Measurements from ENCODE around the gene COPB1.

The COPB1 gene

DNA sequence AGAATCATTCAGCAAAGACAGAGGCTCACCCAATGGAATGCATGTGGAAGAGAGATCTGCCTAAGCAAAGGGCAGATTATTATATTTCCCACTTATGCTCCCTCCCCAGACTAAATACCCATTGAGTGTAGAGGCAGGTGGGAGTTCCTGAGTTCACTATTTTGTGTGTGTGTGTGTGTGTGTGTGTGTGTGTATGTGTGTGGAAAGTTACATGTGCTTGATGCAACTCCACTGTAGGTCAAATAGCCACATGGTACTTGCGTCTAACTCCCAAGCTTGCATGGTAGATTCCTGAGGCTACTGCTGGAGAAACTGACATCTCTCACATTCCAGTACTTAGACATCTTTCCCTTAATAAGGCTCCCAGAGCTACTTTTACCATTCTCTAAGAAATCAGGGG lies 3.4 kb upstream of the COPB1 start:
- DNase-seq, result no peak

DNA sequence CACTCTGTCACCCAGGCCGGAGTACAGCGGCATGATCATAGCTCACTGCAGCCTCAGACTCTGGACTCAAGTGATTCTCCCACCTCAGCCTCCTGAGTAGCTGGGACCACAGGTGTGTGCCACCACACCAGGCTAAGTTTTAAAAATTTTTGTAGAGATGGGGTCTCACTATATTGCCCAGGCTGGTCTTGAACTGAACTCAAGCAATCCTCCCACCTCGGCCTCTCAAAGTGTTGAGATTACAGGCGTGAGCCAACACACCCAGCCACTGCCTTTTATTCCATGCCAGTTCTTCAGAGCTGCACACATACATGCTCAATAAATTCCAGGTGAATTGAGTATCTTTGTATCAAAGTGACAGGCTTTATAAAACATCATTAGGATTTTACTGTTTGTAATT lies 2.4 kb upstream of the COPB1 start:
- no peak for DNase-seq

DNA sequence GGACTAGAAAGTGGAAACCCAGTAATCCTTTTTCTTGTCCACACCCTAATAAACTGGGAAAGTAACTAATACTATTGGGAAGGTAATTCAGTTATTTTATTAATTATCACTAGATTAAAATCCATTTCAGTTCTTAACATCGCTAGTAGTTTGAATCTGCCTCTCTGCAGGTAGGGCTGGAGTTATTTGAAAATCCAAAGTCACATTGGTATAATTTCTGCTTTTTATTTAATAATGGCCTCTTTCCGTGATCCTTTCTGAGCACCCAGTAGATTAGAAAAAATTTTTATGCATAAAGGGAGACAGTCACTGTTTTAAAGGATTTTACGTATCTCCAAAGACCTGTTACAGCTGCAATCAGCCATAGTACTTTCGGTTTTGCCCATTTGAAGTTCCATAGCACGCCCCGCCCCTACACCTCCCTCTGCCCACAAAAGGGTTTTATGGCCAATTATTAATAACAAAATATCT lies 605 bp upstream of the COPB1 start:
- peak; percentile 59 for DNase-seq

DNA sequence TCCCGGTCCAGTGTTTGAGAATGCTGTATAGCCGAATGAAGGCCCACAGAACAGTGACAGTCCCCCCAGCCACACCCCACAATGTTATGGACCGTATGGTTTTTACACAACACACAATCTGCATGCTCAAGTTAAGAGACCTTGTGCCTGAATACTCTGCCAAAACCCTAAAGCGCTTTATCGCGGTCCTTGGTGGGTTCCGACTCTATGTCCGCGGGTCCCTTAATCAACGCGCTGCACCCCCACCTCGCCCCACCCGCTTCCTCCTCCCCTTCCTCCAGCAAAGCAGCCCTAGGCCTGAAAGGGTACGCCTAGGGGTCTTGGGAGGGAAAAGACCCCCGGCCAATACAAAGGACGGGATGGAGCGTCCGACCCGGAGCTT lies 442 bp downstream of the COPB1 start:
- DNase-seq, result no peak

DNA sequence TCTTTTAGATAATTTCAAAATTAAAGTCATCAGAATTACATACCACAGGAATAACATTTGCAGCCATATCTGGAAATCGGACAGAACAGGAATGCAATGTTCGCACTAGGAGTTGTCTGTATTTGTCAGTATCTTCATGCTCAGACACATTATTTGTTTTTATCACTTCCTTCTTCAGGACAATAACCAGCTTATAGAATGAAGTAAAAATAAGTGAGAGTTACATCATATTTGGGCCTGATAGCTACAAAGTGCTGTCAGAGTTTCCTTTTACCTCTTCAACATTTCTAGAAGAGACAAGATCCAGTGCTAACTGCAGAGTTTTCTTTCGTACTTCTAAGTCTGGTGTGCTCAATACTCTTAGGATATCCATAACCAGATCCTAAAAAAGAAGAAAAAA lies 18.9 kb downstream of the COPB1 start:
- no peak for DNase-seq

DNA sequence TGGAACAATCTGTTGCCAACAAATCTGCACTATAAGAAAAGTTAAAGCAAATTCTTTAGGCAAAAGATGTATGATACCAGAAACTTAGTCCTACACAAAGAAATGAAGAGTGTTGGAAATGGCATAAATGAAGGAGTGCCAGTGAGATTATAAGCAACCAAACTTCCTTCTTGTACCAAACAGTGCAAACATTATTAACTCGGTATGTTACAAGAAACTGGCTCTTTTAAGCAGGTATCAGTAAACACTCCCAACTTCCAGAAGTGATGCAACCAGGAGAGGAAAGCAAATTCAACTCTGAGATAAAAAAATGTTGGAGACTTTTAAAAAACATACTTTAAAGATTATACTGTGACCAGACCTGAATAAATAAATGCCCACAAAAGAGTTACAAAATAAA lies 28.5 kb downstream of the COPB1 start:
- DNase-seq, result no peak

DNA sequence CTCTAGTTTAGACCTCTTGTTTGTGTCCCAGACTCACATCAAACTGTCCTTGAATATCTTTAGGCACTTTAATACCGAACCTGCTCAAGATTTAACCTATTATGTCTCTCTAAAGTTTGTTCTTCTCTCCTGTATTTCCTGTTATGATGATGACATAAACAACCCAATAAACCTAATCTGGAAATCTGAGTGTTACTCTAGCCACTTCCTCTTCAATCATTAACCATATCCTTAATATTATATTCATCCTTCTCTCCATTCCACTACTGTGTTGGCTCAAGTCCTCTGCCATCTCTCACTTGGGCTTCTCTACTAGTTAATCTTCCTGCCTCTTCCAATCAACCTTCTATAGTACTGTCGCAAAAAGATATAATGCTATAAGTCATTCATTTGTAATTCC lies 36.0 kb downstream of the COPB1 start:
- DNase-seq, result no peak

DNA sequence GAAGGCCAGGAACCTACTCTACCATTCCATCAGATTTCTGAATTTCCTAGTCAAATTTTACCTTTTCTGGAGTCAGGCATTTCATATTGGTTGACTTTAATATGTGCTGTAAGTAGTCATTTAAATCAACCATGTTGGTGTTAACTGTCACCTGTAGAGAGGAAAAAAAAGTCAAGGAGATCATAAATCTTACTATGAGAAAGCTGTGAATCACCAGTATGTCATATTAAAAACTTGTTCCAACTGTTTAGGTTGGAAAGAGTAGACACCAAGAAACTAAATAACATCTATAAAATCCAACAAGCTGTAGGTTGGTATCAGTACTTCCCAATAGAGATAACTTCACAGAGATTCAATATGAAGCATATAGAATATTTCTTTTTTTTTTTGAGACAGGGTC lies 39.5 kb downstream of the COPB1 start:
- no peak for DNase-seq

DNA sequence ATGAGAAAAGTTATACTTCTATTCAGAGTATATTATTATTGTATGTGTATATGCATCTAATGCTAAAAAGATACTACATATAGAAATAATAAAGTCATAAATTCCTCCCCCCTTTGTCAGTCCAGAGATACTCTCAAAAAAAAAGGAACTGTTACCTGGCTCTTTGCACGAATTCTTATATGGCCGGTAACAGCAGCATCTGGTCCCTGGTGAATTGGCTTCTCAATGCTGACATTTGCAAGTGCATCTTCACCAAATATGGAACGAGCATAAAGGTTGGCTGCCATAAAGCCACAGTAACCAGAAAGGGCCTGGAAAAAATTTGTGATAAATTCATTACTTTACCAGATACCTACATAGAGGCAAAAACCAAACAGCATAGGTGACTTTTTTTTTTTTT lies 41.2 kb downstream of the COPB1 start:
- DNase-seq, result no peak

DNA sequence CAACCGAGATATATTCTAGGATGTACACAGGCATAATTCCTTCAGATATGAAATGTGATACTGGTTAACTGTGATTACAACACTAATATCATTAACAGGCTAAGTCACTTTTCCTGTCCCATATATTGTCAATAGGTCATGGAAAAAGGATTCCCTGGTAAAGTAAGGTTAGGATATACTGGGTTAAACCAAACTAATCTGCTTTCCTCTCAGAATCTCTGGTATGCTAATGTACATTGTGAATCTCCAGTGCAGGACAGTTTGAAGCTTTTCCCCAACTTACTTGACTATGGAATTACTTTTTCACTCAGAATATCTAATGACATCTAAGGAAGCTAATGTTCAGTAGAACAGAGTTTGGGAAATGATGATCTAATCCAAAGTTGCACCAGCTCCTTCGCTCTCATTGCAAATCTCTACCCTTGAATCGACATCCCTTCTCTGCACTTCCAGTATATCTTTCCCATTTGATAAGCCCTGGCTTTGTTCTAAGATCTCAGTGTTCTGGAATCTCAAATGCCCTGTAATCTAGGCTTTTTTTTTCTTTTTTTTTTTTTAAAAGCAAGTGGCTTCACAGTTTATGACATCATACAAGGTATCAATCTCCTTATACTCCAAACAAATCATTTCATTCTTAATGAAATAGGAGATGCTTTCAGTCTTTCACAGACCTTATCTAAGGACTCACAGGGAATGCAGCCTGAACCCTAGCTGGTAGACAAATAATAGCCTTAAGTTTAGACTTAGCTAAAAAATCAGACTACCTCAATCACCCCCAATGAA lies 43.8 kb downstream of the COPB1 start:
- no peak for DNase-seq

DNA sequence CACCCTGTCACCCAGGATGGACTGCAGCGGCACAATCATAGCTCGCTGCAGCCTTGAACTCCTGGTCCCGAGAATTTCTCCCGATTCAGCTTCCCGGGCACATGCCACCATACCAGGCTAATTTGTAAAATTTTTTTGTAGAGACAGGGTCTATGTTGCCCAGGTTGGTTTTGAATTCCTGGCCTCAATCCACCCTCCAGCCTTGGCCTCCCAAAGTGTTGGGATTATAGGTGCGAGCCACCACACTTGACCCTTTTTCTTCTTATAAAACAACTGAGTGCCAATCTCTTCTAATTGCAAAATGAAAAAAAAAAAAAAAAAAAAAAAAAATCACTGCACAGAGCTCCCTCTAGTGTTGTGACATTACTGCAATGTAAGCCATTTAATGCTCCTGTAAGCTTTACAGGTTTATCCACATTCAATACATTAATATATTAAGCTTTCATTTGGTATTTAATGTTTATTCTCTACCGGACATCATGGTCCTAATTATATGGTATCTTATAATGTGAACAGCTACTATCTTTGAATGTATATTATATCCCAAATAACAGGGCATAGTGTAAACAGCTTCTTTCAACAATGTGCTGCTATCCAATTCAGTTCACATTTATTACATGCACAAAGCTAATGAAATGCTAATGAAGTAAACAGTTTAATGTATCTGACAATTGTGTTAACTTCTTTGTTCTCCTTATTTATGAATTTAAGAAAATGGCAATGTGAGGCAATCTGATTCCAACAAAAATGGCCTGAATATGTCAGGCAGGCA lies 44.6 kb downstream of the COPB1 start:
- peak; percentile 47 for DNase-seq

DNA sequence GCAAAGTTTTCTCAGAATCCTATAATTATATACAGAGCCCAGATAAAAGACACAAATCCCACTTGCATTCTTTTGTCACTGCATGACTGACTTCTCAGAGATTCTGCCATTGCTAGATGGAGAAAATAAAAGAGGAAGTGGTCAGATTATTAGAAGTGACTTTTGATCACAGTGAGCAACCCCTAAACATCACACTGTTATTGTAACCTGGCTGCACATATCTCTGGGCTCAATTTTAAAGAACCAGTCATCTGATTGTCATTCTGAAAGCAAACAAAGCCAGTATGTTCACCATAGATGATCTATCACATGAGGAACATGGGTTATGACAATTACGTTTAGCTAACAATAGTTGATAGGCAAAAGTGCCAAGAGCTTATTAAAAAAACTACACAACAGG lies 47.8 kb downstream of the COPB1 start:
- no peak for DNase-seq

DNA sequence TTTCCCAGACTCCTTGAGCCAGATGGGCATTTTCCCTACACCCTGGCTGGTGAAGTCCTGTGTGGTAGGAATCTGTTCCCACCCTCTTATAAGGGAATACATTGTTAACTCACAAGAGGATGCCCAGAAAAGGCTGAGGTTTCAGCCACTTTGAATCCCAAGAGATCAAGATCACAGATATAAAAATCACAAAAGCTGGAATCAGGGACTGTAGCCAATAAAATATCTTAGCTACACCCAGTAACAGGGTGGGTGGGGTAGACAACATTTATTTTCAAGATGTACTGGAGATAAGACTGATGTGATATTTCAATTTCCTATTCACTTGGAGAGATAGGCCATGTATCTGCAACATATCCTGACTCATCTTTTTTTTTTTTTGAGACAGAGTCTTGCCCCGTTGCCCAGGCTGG lies 50.3 kb downstream of the COPB1 start:
- no peak for DNase-seq

DNA sequence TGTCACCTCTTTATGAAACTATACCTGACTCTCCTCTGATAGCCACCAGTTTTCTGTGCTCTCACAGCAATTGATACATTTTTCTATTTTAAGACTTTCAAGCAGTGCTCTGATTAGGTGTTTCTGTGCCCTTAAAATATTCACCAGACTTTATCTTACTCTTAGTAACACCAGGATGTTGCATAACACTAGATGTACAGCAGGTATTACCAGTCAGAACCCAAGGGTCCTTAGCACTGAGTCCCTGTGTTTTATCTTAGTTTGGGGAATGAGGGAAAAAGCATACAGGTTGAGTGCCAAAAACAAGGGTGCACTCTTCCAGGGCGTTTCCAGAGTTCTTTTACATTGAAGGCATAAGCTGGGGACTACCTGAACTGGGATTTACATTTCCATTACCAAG lies 51.4 kb downstream of the COPB1 start:
- DNase-seq, result no peak

DNA sequence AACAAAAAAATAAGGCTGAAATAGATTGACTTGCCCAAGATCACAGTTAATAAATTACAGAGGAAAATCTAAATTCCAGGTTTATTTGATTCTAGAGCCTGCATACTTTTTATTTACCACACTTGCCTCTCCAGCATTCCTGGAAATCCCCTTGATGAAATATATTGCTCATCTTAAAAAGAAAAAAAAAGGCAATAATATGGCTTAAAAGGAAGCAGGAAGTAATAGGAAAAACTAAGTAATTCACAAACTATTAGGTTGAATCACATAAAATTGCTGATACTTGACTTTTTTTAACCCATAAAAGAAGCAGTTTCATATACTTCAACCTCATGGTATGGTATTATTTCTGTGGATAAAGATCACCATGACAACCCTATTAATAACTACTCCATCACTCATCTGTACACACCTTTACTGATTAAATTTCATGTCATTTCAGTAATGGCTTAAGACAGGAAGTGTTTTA lies 52.9 kb downstream of the COPB1 start:
- DNase-seq, result no peak

DNA sequence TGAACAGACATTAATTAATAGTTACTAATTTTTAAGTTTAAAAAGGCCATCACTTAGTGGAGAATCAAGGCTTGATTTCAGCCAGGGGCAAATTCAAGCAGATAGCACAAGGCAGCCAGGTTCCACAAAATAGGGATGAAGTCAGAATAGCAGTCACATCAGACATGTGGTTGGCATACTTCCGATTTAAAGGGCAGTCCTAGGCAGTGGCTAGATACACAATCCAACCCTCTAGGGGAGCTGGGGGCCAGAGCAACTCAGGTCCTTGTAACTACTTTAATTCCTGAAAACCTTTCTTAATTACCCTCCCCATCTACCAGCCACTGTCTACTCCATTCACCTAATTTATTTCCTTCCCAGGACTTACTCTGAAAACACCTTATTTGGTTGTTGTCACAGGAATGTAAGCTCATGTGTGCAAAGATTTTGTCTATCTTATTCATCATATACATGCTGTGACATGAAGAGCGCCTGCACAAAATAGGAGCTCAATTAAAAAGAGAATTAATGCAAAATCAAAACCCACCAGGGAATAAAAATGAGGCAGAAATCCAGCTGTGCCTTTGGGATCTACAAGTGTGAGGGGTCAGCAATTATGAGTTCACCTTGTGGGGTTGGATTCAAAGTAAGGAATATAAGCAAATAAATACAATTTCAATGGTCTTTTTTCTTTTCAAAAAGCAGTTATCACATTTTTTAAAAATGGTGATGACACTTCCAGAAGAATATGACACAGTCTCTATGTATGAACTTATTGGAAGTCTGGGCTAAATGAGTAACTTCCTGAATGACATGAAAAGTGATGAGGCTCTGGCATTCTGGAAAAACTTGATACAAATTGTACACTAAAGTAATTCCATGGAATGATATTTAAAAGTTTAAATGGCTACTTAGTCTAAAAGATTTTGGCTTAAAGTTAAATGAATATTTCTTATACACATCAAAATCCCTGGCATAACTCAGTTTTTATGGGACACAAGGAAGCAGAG lies 53.8 kb downstream of the COPB1 start:
- no peak for DNase-seq

DNA sequence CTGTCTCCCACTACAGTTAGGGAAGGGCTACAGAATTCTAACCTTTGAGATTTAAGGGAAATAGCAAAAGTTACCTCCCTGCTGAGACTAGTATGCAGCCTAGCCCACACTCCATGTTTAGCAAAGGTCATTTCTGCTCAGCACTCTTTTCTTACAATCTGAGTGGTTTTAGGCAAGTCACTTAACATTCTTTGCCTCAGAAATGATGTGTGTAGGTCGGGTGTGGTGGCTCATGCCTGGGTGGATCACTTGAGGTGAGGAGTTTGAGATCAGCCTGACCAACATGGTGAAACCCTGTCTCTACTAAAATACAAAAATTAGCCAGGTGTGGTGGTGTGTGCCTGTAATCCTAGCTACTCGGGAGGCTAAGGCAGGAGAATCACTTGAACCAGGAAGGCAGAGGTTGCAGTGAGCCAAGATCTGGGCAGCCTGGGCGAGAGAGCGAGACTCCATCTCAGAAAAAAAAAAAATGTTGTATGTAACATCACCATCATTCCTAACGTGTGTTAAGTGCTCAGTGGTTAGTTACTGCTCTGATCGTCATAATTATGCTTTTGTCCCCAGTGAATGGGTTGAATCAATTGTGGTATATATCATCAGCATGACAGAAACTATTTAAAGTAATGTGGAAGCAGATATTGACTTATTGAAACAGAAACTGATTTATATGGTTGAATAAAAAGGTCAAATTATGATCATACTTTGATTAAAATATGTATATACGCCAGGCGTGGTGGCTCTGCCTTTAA lies 55.0 kb downstream of the COPB1 start:
- DNase-seq, result no peak

DNA sequence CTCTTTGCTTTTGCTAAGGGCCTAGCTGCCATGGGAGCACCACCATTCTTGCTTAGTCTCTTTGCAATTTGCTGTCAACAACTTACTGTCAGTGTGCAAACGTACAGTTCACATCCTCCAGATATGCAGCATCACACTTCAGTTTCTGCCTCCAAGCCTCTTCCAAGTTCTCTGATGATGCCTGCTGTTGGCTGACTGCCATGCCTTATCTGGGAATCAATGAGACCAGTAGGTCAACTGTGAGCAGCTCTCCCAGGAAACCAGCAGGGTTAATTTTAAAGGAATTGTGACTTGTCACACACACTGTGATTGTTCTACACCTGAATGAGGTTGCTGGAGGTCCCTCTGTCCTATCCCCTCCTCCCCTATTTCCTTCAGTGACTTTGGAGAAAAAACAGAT lies 56.0 kb downstream of the COPB1 start:
- DNase-seq, result peak; percentile 55

DNA sequence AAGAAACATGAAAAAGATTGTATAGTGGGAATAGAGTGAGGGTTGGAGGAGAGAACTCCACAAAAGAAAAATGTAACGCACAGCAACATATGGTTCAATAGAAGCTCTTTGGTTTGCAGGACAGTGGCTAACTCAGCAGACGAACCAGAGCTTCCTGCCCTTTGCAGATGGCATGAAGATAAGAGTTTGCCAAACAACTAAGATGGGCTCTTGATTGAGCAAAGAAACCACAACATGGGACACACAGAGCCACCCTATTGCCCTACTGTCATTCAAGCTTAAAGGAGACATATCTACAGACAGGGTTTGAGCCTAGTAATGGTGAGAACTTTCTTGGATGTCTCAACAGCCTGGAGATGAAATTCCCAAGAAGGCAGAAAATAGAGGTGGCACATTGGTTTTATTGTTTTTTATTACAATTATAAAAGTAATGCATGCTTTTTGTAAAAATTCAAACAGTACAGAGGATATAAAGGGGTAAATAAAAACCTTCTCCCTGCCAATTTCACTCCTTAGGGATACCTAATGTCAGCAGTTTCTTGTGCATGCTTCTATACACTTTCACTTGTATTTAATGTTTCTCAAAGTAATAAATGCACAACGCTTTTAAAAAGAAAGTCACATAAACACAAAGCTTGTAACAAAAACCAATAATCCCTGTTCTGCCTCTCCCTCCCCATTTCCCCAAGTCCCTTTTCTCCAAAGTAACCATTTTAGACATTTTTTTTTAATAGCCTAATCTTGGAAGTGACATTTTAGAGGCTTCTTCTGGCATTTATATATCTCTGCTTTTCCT lies 63.7 kb downstream of the COPB1 start:
- DNase-seq, result no peak

DNA sequence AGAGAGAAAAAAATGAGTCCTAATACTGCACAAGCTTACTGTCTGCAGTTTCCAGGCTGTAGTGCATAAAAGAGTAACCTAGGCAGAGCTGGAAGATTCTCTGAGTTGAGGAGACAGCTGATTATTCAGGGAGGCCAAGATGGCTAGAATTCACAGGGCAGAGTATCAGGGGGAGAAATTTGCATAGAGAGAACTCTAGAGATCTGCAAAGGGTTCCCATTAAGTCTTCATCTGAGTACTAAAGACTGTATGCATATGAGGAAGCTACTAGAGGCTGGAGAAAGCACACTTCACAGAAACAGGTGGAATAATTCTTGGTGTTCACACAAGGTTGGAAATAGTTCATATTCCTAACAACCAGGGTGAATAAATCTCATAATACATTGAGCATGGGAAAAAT lies 74.0 kb downstream of the COPB1 start:
- no peak for DNase-seq

DNA sequence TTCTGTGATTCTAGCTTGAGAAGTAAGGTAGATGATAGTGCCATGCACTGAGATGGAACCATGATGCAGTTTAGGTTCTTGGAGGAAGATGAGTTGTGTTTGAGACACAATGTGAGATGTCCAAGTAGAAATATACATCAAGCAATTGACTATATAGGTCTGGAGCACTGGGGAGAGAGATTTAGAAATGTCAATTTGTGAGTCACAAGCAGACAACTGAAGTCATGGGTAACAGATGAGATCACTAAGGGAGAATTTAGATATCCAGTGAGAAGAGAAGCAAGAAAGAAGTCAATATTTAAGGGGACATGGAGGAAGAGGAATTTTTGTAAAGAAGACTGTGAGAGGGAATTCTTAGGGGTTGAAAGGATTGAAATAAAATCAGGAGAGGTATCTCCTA lies 75.5 kb downstream of the COPB1 start:
- no peak for DNase-seq

DNA sequence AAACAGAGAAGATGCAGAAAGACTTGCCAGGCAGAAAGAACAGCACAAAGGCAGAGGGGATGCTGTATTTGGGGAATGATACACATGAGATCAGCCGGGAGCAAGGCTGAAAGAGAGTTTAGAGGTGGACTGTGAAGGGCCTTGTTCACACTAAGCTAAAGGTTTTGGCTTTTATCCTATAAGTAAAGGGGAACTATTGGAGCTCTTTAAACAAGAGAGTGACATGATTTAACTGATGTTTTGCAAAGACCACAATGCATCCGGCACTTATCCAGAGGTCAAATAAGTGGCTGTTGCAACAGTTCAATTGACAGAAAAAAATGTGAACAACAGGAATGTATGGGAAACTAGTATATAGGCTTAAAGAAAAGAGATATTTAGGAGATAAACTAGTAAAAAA lies 76.0 kb downstream of the COPB1 start:
- no peak for DNase-seq

All from NCI-H1105 treated with DMSO at 0.1 percent for 48 hours (cell line).